Suprapubic skin (tissue), 4 donors: ENCODE data around the gene GPR63.

Source experiments
- EP300 ChIP-seq: sonication (generic); formaldehyde crosslinking; IDR thresholded peaks from one replicate; pipeline ENCODE4 v1.6.1; 2017; ENCODE audit warnings: antibody characterized with exemption
- POLR2A ChIP-seq, 2 donors: fragments of 450-650 bp; IDR thresholded peaks; one replicate each; pipeline ENCODE4 v1.6.1; 2017; ENCODE audit warnings: antibody characterized with exemption in 2 of 2, mild to moderate bottlenecking in 2 of 2, moderate library complexity in 2 of 2
- POLR2AphosphoS5 ChIP-seq, 3 donors: sonication (generic); formaldehyde crosslinking; IDR thresholded peaks; one replicate each; pipeline ENCODE4 v1.6.1; 2017; ENCODE audit warnings: antibody characterized with exemption in 3 of 3
- TF ChIP-seq, protein P1 (sequence below), 2 donors: fragments of 200-600 bp in 1 of 2; fragments of 450-650 bp in 1 of 2; sonication (generic) in 1 of 2; IDR thresholded peaks; one replicate each; pipeline ENCODE4 v1.5.1; 2016 to 2019; ENCODE audit warnings: antibody characterized with exemption in 2 of 2, mild to moderate bottlenecking in 1 of 2, moderate library complexity in 1 of 2

DNA sequence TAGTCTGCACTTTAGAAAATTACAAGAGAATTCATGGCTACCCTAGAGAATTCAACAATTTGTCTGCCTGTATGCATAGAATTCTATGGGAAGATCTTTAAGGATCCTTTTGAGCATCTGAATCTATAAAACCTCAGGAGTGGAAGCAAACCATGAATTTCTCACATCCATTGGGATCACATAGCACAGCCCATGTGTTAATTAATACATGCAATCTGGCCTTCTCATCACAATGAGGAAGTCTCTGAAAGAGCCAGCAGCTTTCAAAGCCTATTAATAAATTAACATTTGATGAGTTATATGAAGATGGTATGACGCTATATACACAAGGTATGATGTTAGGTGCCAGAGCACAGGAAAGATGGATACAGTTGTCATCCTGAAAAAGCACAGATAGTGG is 35.7 kb upstream of the GPR63 start:
- TF ChIP-seq, protein P1, sequence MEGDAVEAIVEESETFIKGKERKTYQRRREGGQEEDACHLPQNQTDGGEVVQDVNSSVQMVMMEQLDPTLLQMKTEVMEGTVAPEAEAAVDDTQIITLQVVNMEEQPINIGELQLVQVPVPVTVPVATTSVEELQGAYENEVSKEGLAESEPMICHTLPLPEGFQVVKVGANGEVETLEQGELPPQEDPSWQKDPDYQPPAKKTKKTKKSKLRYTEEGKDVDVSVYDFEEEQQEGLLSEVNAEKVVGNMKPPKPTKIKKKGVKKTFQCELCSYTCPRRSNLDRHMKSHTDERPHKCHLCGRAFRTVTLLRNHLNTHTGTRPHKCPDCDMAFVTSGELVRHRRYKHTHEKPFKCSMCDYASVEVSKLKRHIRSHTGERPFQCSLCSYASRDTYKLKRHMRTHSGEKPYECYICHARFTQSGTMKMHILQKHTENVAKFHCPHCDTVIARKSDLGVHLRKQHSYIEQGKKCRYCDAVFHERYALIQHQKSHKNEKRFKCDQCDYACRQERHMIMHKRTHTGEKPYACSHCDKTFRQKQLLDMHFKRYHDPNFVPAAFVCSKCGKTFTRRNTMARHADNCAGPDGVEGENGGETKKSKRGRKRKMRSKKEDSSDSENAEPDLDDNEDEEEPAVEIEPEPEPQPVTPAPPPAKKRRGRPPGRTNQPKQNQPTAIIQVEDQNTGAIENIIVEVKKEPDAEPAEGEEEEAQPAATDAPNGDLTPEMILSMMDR (IDR thresholded peaks at IDR 0.05) = no peak
- TF ChIP-seq POLR2AphosphoS5 (IDR thresholded peaks at IDR 0.05) = no peak
- TF ChIP-seq POLR2A (IDR thresholded peaks at IDR 0.05) = no peak
- TF ChIP-seq EP300 = no peak
